PC-3 (cell line): Measurements from ENCODE around the gene MAD1L1.

Experiments used
- EZH2 ChIP-seq: fragments of 300-600 bp; sonication (generic); IDR thresholded peaks from one replicate; pipeline ENCODE4 v1.6.1; 2017; ENCODE audit warnings: antibody characterized with exemption, mild to moderate bottlenecking, low read length; ENCODE audit not compliant: unreplicated experiment
- TF ChIP-seq, protein P1 (sequence below): fragments of 300-600 bp; sonication (generic); conservative IDR thresholded peaks from 2 replicates; pipeline ENCODE4 v1.5.1; 2017; ENCODE audit warnings: antibody characterized with exemption, low read depth, mild to moderate bottlenecking, low read length

DNA sequence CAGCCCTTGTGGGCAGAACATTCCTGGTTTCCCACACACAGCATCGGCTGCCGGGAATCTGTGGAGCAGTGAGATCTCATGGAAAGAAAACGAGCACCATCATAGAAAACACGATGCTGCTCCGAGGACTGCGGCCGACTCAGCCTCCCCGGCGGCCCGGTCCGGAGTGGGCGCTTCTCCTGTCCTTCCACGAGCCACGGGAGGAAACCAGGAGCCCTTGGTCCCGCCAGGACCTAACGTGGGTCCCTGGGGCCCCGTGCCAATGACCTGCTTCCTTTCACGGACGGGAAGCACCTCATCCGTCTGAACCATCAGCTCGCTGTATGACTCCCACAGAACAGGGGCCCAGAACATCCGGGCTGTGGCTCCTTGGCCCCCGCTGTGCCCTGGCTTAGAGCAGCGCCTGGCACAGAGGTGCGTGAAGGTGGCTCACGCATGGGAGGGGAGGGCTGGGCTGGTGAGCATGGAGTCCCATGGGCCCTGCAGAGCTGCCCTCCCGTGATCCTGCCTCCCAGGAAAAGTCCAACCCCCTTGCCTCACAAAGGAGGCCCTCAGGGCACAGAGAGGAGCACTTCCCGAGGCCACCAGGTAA is 280.5 kb downstream of the MAD1L1 start:
- TF ChIP-seq, protein P1, sequence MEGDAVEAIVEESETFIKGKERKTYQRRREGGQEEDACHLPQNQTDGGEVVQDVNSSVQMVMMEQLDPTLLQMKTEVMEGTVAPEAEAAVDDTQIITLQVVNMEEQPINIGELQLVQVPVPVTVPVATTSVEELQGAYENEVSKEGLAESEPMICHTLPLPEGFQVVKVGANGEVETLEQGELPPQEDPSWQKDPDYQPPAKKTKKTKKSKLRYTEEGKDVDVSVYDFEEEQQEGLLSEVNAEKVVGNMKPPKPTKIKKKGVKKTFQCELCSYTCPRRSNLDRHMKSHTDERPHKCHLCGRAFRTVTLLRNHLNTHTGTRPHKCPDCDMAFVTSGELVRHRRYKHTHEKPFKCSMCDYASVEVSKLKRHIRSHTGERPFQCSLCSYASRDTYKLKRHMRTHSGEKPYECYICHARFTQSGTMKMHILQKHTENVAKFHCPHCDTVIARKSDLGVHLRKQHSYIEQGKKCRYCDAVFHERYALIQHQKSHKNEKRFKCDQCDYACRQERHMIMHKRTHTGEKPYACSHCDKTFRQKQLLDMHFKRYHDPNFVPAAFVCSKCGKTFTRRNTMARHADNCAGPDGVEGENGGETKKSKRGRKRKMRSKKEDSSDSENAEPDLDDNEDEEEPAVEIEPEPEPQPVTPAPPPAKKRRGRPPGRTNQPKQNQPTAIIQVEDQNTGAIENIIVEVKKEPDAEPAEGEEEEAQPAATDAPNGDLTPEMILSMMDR, result no peak
- TF ChIP-seq EZH2, result no peak
